Adrenal gland (tissue), 12 donors: ENCODE data around the gene TEKTIP1. TPM values are rescaled to one million over a fixed set of nuclear protein-coding genes. Genes with fewer than 3 reads are reported as not detected.

Source experiments
- DNase-seq, 7 donors: peaks; one replicate each; pipeline ENCODE4 v3.0.0-alpha.2; 2019 to 2020
- H3K27ac ChIP-seq, 5 donors: fragments of 200-600 bp; sonication (generic) in 4 of 5; 1 replicate in 3 of 5; 2 replicates in 2 of 5; pipeline versions ENCODE4 v1.5.1 to v1.8.0; 2016 to 2020; ENCODE audit warnings: mild to moderate bottlenecking in 1 of 5
- H3K27me3 ChIP-seq: fragments of 200-600 bp; 2 replicates; pipeline ENCODE4 v1.8.0; 2021
- H3K36me3 ChIP-seq, 2 donors: fragments of 200-600 bp; replicated peaks in 1 of 2; 1 replicate in 1 of 2; 2 replicates in 1 of 2; pipeline versions ENCODE4 v1.5.1 to v1.8.0; 2018 to 2022
- H3K4me1 ChIP-seq, 2 donors: fragments of 200-600 bp; replicated peaks in 1 of 2; 1 replicate in 1 of 2; 2 replicates in 1 of 2; pipeline versions ENCODE4 v1.5.1 to v1.8.0; 2018 to 2021
- H3K4me3 ChIP-seq, 4 donors: fragments of 200-600 bp; sonication (generic) in 3 of 4; one replicate each; pipeline ENCODE4 v1.5.1; 2016 to 2018
- H3K9me3 ChIP-seq, 3 donors: fragments of 200-600 bp; sonication (generic) in 1 of 3; replicated peaks in 1 of 3; 1 replicate in 2 of 3; 2 replicates in 1 of 3; pipeline versions ENCODE4 v1.5.1 to v1.8.0; 2016 to 2021
- POLR2A ChIP-seq, 2 donors: fragments of 450-650 bp; IDR thresholded peaks; one replicate each; pipeline ENCODE4 v1.6.1; 2017; ENCODE audit warnings: antibody characterized with exemption in 2 of 2, mild to moderate bottlenecking in 2 of 2, moderate library complexity in 1 of 2
- WGBS, 4 donors: extraction: QIAGEN DNeasy Blood & Tissue Kit in 2 of 4; methylation state at CpG; one replicate each; pipeline versions ENCODE4 v1.1.5 to v1.1.7; 2013 to 2017; 5-methylcytosine and 5-hydroxymethylcytosine counted together
- intact Hi-C, 2 donors: fragments of 100-400 bp; cut with DNase I; formaldehyde crosslinking; loops; one replicate each; pipeline versions ENCODE4 v1.14.1 to v1.15.0; 2022 to 2023
- polyA plus RNA-seq, 3 donors: library from polyadenylated mRNA; stranded (reverse); fragments of 200-250 nt in 2 of 3; fragments of 350-450 nt in 1 of 3; fragmentation: Illumina TruSeq in 1 of 3; extraction: RNeasy Lipid Tissue Mini Kit (QIAGEN cat#74804) in 1 of 3; gene quantifications; one replicate each; pipeline ENCODE4 v1.2.3, GENCODE V29; 2013 to 2014
- total RNA-seq, 9 donors: library from RNA; depleted of rRNA in 4 of 9; stranded (reverse); fragments of >200 nt in 4 of 9; fragments of 120-200 nt in 1 of 9; fragmentation: NEBNext Ultra II Directional in 1 of 9; extraction: Animal tissue kit (Norgen Biotek cat#: 25700) in 1 of 9; gene quantifications; one replicate each; pipeline versions ENCODE4 v1.1.0 to v1.2.4, GENCODE V29; 2013 to 2023
- TF ChIP-seq, protein P1 (sequence below), 6 experiments: fragments of 450-650 bp in 4 of 6; fragments of 200-600 bp in 2 of 6; sonication (generic) in 1 of 6; IDR thresholded peaks; 1 replicate in 5 of 6; 2 replicates in 1 of 6; pipeline versions ENCODE4 v1.5.1 to v1.8.0; 2016 to 2021; ENCODE audit warnings: antibody characterized with exemption in 6 of 6, mild to moderate bottlenecking in 2 of 6, moderate library complexity in 1 of 6
- donor health status: healthy with polysubstance abuse.
- donor health status: Bipolar disorder and iron deficiency.
- donor health status: DM: yes; HTN: yes; CAD: no.
- donor health status: DM: no; HTN: no; CAD: no.
- donor health status: DM: no; HTN: no; CAD: no.
- donor health status: DM: yes; HTN: yes; CAD: no.

TEKTIP1 gene
- total and polyA plus RNA-seq, 12 donors = 0.68 to 3.6 (median 1.4) TPM; not detected in 5

DNA sequence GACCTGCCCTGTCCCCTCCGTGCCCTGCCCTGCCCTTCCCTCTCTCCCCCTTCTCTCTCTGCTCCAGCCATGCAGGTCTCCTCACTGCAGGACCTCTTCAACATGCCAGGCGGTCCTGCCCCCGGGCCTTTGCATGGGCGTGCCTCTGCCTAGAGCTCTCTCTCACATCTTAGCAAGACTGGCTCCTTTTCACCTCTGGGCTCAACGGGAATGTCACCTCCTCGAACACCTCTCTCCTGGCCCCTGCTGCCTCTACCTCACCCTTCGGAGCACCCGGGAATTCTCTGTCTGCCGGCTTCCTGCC is 12.8 kb downstream of the TEKTIP1 start:
- Histone ChIP-seq H3K36me3 (peaks cover 0 to 8% of the 10 kb centered on the region in 2 donors), H3K4me3 (no peak overlapping the region), H3K27ac (no peak overlapping the region), H3K9me3 (no peaks in the 10 kb centered on the region), H3K27me3 (no peaks in the 10 kb centered on the region), H3K4me1 (peaks cover 12 to 24% of the 10 kb centered on the region in 2 donors)
- TF ChIP-seq POLR2A (IDR thresholded peaks at IDR 0.05) = no peak
- TF ChIP-seq, protein P1, sequence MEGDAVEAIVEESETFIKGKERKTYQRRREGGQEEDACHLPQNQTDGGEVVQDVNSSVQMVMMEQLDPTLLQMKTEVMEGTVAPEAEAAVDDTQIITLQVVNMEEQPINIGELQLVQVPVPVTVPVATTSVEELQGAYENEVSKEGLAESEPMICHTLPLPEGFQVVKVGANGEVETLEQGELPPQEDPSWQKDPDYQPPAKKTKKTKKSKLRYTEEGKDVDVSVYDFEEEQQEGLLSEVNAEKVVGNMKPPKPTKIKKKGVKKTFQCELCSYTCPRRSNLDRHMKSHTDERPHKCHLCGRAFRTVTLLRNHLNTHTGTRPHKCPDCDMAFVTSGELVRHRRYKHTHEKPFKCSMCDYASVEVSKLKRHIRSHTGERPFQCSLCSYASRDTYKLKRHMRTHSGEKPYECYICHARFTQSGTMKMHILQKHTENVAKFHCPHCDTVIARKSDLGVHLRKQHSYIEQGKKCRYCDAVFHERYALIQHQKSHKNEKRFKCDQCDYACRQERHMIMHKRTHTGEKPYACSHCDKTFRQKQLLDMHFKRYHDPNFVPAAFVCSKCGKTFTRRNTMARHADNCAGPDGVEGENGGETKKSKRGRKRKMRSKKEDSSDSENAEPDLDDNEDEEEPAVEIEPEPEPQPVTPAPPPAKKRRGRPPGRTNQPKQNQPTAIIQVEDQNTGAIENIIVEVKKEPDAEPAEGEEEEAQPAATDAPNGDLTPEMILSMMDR (IDR thresholded peaks at IDR 0.05) = no peak
- no peak for DNase-seq
- 80 to 90% (median 87%) methylated on average over 9 of the region's 9 CpGs for WGBS, 4 donors
- intact Hi-C loops = no loop called here

DNA sequence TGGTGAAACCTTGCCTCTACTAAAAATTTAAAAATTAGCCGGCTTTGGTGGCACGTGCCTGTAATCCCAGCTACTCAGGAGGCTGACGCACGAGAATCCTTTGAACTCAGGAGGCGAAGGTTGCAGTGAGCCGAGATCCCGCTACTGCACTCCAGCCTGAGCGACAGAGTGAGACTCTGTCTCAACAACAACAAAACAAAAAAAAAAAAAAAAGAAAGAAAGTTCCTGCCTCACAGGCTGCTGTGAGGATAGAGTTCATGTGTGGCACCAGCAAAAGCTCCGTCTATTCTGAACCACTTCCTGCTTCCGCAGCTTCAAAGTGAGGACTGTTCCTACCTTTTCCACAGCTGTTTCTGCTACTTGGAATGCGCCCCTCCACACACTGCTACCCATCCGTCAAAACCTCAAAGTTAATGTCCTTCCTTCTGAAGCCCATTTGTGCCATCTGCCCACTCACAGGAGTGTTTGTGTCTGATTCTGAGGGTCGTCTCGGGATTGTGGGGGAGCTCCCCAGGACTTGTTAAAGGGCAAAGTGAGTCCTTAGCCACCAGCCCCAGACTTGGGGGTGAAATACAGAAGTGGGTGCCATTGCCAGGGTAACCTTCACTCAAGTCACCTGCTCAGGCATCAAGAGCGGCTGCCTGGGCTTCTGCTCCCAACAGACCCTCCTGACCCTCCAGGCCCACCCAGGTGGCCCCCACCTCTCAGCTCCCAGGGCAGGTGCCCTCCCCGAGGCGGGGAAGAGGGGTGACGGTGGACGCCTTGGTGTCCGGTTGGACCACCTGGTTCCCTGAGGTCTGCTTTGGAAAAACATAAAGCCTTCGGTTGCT is 15.5 kb downstream of the TEKTIP1 start:
- DNase-seq = no peak
- Histone ChIP-seq H3K27me3 (no peaks in the 10 kb centered on the region), H3K4me3 (no peak overlapping the region), H3K4me1 (peaks cover 14 to 24% of the 10 kb centered on the region in 2 donors), H3K36me3 (no peaks in the 10 kb centered on the region), H3K9me3 (no peaks in the 10 kb centered on the region), H3K27ac (peak overlapping the region in 3 of 5 donors; percentile 29 to 70 (median 58))
- 72 to 84% (median 77%) methylated on average over 21 of the region's 21 CpGs for WGBS, 4 donors
- intact Hi-C loops = no loop called here
- no peak for TF ChIP-seq POLR2A (IDR thresholded peaks at IDR 0.05)
- TF ChIP-seq, protein P1 (IDR thresholded peaks at IDR 0.05) = no peak

DNA sequence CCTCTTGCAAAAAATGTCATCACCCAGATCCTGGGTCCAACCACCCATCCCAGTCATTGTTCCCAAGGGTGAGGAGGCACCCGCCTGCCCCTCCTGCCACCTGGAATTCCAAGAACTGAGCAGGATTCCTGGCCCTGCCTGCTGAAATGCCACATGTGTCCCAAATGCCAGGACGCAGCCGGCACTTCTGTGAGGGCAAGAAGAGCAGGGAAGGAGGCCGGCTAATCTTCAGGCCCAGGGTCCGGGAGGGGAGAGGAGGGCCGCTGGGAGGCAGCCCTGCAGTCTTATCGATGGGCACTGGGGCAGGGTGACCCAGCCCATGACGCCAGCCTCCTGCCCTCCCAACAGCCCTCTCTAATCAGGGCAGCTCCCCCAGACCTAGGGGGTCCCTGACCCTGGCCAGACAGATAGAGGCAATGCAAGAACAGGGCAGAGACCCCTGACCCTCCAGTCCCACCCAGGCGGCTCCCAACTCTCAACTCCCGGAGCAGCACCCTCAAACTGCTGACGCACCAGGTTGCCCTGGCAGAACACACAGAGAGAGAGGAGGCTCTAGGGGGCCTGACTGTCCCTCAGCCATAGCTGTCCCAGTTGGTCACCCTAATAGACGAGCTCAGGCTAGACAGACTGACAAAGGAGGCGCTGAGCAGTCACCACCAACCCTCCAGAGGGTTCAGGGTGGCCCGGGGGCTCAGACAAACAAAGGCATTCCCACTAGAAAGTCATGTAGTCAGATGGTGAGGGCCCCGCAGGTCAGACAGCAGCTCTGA is 16.9 kb downstream of the TEKTIP1 start:
- WGBS, 4 donors = 68 to 83% (median 78%) methylated on average over 6 to 15 of the region's 15 CpGs
- Histone ChIP-seq H3K27ac (peak overlapping the region in 1 of 5 donors; percentile 18), H3K27me3 (no peaks in the 10 kb centered on the region), H3K4me3 (peak overlapping the region in 2 of 4 donors; percentile 81 to 100), H3K9me3 (no peaks in the 10 kb centered on the region), H3K4me1 (peaks cover 14 to 24% of the 10 kb centered on the region in 2 donors), H3K36me3 (no peaks in the 10 kb centered on the region)
- intact Hi-C loops = no loop called here
- TF ChIP-seq, protein P1 (IDR thresholded peaks at IDR 0.05) = no peak
- no peak for TF ChIP-seq POLR2A (IDR thresholded peaks at IDR 0.05)
- no peak for DNase-seq

DNA sequence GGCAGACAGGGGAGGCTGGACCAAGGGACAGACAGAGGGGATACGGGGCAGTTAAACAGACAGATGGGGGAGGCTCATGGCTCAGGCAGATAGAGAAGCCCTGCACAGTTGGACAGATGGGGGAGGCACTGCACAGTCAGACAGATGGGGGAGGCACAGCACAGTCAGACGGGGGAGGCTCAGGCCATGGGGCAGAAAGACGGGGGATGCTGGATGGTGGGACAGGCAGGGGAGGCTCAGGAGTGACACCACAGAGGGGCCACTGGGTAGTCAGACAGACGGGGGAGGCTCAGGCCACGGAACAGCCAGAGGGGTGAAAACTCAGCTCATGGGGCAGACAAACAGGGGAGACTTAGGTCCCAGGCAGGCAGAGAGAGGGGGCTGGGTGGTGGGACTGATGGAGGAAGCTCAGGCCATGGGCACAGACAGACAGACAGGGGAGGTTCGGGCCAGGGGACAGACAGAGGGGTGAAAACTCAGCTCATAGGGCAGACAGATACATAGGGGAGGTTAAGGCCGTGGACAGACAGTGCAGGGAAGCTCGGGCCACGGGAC is 17.5 kb downstream of the TEKTIP1 start:
- no peaks in the 10 kb centered on the region for H3K27me3 ChIP-seq
- H3K9me3 ChIP-seq = no peaks in the 10 kb centered on the region
- intact Hi-C loops = no loop called here
- 20 to 29% (median 26%) methylated on average over 8 to 9 of the region's 9 CpGs for WGBS, 4 donors
- no peak for TF ChIP-seq POLR2A (IDR thresholded peaks at IDR 0.05)
- TF ChIP-seq, protein P1 (IDR thresholded peaks at IDR 0.05) = no peak
- no peak for DNase-seq
- H3K4me3 ChIP-seq = peak overlapping the region; percentile 25 to 100 (median 58)
- peak overlapping the region in 3 of 5 donors; percentile 35 to 89 (median 41) for H3K27ac ChIP-seq
- no peaks in the 10 kb centered on the region for H3K36me3 ChIP-seq
- H3K4me1 ChIP-seq = peaks cover 14 to 24% of the 10 kb centered on the region in 2 donors
